ENCODE data around the gene CCL26.
"Not testable (repeated sequence)": the region's sequence is repeated elsewhere in the genome, so short reads cannot be mapped to it uniquely, and the experiment has no call there.

DNA sequence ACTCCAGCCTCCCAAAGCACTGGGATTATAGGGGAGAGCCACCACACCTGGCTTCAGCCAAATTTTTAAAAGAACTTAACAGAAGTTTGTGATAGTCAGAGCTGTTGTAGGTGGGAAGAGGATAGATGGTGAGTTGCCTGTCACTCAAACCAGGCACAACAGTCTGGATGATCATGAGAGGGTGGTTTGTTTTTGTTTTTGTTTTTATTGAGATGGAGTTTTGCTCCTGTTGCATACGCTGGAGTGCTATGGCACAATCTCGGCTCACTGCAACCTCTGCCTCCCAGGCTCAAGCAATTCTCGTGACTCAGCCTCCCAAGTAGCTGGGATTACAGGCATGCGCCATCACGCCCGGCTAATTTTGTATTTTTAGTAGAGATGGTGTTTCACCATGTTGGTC lies 1.9 kb upstream of the CCL26 start:
- not testable (repeated sequence) for TF ChIP-seq MAX (IDR thresholded peaks at IDR 0.05; ENCODE audit: insufficient read depth, insufficient read length); CTCF (IDR thresholded peaks at IDR 0.05; ENCODE audit: extremely low read depth in 1 of 2, insufficient read depth in 1 of 2, low read depth in 1 of 2, low read length in 2 of 2); EZH2 (IDR thresholded peaks at IDR 0.05; ENCODE audit: borderline replicate concordance, low read depth, low read length, severe bottlenecking); POLR2A (IDR thresholded peaks at IDR 0.05; ENCODE audit: low read depth, low read length); POLR2AphosphoS5 (IDR thresholded peaks at IDR 0.05; ENCODE audit: insufficient read depth, low read depth, low read length); JUN (IDR thresholded peaks at IDR 0.05; ENCODE audit: borderline replicate concordance, insufficient read depth, insufficient read length, low read depth); MYC (IDR thresholded peaks at IDR 0.05; ENCODE audit: low read depth, low read length); FOS (IDR thresholded peaks at IDR 0.05; ENCODE audit: borderline replicate concordance, insufficient read depth, low read length); GATA2 (IDR thresholded peaks at IDR 0.05; ENCODE audit: insufficient read depth, insufficient read length, low read depth, low read length)

Data from endothelial cell of umbilical vein (primary cell).